Stomach (tissue), 9 donors: ENCODE measurements around the gene CRIP2. TPM values are rescaled to one million over a fixed set of nuclear protein-coding genes. Genes with fewer than 3 reads are reported as not detected.

Experiments
- DNase-seq, 2 donors: peaks; one replicate each; pipeline versions ENCODE4 v3.0.0 to v3.0.0-alpha.2; 2013 to 2019
- H3K27ac ChIP-seq, 5 donors: fragments of 200-600 bp in 4 of 5; sonication (generic) in 4 of 5; one replicate each; pipeline ENCODE4 v1.5.1; 2013 to 2019; ENCODE audit warnings: mild to moderate bottlenecking in 1 of 5, moderate library complexity in 1 of 5
- H3K27me3 ChIP-seq, 3 donors: fragments of 200-600 bp; sonication (generic); one replicate each; pipeline ENCODE4 v1.5.1; 2017 to 2019; ENCODE audit warnings: mixed run types in 1 of 3
- H3K36me3 ChIP-seq, 4 donors: fragments of 200-600 bp; sonication (generic); 1 replicate in 3 of 4; 2 replicates in 1 of 4; pipeline ENCODE4 v1.5.1; 2016 to 2019
- H3K4me1 ChIP-seq, 4 donors: fragments of 200-600 bp; sonication (generic); one replicate each; pipeline ENCODE4 v1.5.1; 2016 to 2019
- H3K4me3 ChIP-seq, 4 donors: fragments of 200-600 bp; sonication (generic) in 3 of 4; one replicate each; pipeline ENCODE4 v1.5.1; 2016 to 2019; ENCODE audit warnings: mild to moderate bottlenecking in 1 of 4
- H3K9me3 ChIP-seq, 4 donors: fragments of 200-600 bp; sonication (generic); one replicate each; pipeline ENCODE4 v1.5.1; 2016 to 2019
- EP300 ChIP-seq: sonication (generic); formaldehyde crosslinking; IDR thresholded peaks from one replicate; pipeline ENCODE4 v1.6.1; 2017; ENCODE audit warnings: antibody characterized with exemption
- POLR2A ChIP-seq, 4 donors: fragments of 450-650 bp; IDR thresholded peaks; one replicate each; pipeline ENCODE4 v1.6.1; 2016; ENCODE audit warnings: antibody characterized with exemption in 4 of 4, control low read depth in 2 of 4, mild to moderate bottlenecking in 1 of 4, moderate library complexity in 1 of 4
- POLR2AphosphoS5 ChIP-seq, 3 donors: sonication (generic); formaldehyde crosslinking; IDR thresholded peaks; one replicate each; pipeline ENCODE4 v1.6.1; 2016; ENCODE audit warnings: antibody characterized with exemption in 3 of 3
- WGBS, 5 donors: extraction: QIAGEN DNeasy Blood & Tissue Kit in 3 of 5; methylation state at CpG; one replicate each; pipeline versions ENCODE4 v1.1.5 to v1.1.7; 2013 to 2018; 5-methylcytosine and 5-hydroxymethylcytosine counted together
- intact Hi-C: fragments of 100-400 bp; cut with DNase I; formaldehyde crosslinking; loops from one replicate; pipeline ENCODE4 v1.15.1; 2023; ENCODE audit warnings: low total_unique reads
- polyA plus RNA-seq, 3 donors: library from polyadenylated mRNA; stranded (reverse); fragments of 200-250 nt; gene quantifications; one replicate each; pipeline ENCODE4 v1.2.3, GENCODE V29; 2013
- total RNA-seq, 5 donors: library from RNA; depleted of rRNA; stranded (reverse); fragments of >200 nt; gene quantifications; one replicate each; pipeline versions ENCODE4 v1.1.0 to v1.2.3, GENCODE V29; 2014 to 2016
- TF ChIP-seq, protein P1 (sequence below), 7 experiments: fragments of 450-650 bp in 4 of 7; fragments of 200-600 bp in 3 of 7; sonication (generic) in 3 of 7; IDR thresholded peaks; one replicate each; pipeline ENCODE4 v1.5.1; 2016 to 2019; ENCODE audit warnings: antibody characterized with exemption in 7 of 7, control low read depth in 2 of 7, mild to moderate bottlenecking in 1 of 7
- donor health status: healthy with polysubstance abuse.
- donor health status: Bipolar disorder and iron deficiency.
- donor health status: healthy.

CRIP2 gene
- total and polyA plus RNA-seq, 8 donors = 36.0 to 135 (median 74.5) TPM

DNA sequence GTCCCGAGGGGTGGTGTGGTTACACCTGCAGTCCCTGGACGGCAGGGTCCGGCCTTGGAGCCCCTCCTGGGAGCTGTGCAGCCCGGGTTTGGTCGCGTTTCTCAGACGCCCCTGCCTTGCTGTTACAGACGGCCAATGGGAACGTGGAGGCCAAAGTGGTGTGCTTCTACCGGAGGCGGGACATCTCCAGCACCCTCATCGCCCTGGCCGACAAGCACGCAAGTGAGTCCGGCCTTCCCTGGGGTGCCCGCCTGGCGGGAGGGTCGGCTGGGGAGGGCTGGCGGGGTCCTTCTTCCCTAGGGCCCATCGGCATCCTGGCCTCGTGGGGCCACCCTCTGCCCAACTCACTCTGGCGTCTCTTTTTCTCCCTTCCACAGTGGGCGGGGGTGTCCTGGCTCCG, 29.3 kb upstream of the CRIP2 start:
- Histone ChIP-seq H3K36me3 (peaks cover 8 to 66% (median 38%) of the 10 kb centered on the region in 4 donors), H3K27ac (no peak overlapping the region), H3K9me3 (no peaks in the 10 kb centered on the region), H3K27me3 (no peaks in the 10 kb centered on the region), H3K4me1 (peaks cover 6 to 14% (median 10%) of the 10 kb centered on the region in 4 donors), H3K4me3 (no peak overlapping the region)
- intact Hi-C loops = no loop called here
- WGBS, 5 donors = 85 to 93% (median 91%) methylated on average over 6 to 24 of the region's 24 CpGs
- DNase-seq = no peak
- TF ChIP-seq, protein P1, sequence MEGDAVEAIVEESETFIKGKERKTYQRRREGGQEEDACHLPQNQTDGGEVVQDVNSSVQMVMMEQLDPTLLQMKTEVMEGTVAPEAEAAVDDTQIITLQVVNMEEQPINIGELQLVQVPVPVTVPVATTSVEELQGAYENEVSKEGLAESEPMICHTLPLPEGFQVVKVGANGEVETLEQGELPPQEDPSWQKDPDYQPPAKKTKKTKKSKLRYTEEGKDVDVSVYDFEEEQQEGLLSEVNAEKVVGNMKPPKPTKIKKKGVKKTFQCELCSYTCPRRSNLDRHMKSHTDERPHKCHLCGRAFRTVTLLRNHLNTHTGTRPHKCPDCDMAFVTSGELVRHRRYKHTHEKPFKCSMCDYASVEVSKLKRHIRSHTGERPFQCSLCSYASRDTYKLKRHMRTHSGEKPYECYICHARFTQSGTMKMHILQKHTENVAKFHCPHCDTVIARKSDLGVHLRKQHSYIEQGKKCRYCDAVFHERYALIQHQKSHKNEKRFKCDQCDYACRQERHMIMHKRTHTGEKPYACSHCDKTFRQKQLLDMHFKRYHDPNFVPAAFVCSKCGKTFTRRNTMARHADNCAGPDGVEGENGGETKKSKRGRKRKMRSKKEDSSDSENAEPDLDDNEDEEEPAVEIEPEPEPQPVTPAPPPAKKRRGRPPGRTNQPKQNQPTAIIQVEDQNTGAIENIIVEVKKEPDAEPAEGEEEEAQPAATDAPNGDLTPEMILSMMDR (IDR thresholded peaks at IDR 0.05) = no peak
- no peak for TF ChIP-seq POLR2AphosphoS5 (IDR thresholded peaks at IDR 0.05)
- TF ChIP-seq POLR2A (IDR thresholded peaks at IDR 0.05) = no peak

DNA sequence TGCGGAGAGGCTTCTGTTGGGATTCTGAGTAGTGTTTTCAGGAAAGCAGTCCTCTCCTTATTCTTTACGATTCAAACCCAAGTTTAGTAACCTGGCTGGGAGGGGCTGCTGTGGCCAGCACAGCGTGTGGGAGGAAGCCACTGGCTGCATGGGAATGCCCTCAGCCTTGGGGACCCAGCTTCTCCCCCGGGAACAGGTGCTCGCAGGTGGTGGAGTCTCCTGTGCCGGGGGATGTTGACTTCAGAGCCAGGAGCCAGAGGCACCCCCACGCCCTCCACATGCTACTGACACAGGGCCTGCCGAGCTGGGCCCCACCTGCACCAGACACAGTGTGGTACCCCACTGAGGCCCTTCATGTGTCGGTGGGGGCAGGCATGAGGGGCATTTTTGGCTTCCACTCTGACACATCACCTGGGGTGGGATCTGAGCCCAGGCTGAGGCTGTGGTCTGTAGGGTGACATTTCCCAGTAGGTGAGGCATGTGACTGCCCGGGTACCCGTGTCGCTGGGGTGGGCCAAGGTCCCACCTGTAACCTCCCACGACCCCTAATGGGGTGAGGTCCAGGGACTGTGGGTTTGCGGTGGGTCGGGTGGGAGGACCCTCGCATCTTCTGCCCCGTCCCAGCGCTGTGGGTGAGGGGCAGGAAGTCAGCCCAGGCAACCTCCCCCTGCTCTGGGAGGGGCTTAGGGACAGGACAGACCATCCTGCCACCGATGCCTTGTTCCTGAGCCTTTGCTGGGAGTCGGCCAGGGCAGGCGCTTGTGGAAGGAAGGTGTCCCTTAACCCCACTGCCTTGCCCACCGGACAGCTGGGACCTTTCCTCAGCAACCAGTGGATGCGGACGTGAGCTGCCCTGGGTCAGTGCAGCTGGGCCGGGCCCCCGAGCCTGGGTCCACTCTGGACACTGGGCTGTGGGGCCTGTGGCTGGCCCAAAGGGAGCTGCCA, 28.4 kb upstream of the CRIP2 start:
- no peak for DNase-seq
- intact Hi-C loops = no loop called here
- H3K27ac ChIP-seq = no peak overlapping the region
- peaks cover 11 to 66% (median 43%) of the 10 kb centered on the region in 4 donors for H3K36me3 ChIP-seq
- no peaks in the 10 kb centered on the region for H3K27me3 ChIP-seq
- TF ChIP-seq, protein P1 (IDR thresholded peaks at IDR 0.05) = no peak
- no peak for TF ChIP-seq POLR2AphosphoS5 (IDR thresholded peaks at IDR 0.05)
- TF ChIP-seq EP300 = no peak
- no peak for TF ChIP-seq POLR2A (IDR thresholded peaks at IDR 0.05)
- H3K9me3 ChIP-seq = no peaks in the 10 kb centered on the region
- H3K4me1 ChIP-seq = peaks cover 6 to 14% (median 10%) of the 10 kb centered on the region in 4 donors
- 89 to 91% (median 91%) methylated on average over 13 to 26 of the region's 26 CpGs for WGBS, 5 donors
- no peak overlapping the region for H3K4me3 ChIP-seq

DNA sequence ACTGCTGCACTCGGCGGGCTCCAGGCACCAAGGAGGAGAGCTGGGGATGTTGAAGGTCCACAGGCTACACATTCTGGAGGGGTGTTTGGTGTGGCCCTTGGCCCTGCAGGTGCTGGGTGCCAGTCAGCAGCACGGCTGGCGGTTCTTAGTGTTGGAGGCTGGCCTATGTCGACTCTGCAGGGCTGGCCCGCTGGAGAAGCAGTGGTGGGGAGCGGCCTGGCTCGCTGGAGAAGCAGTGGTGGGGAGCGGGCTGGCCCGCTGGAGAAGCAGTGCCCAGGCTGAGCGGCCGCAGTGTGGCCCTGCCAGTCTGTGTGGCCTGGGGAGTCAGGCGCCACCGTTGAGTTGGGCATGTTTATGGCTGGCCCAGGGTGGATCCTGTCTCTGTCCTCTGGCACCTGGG, 27.6 kb upstream of the CRIP2 start:
- DNase-seq = no peak
- H3K4me1 ChIP-seq = peaks cover 6 to 14% (median 10%) of the 10 kb centered on the region in 4 donors
- H3K27ac ChIP-seq = no peak overlapping the region
- peaks cover 15 to 68% (median 47%) of the 10 kb centered on the region in 4 donors for H3K36me3 ChIP-seq
- 77 to 88% (median 79%) methylated on average over 12 to 14 of the region's 14 CpGs for WGBS, 5 donors
- TF ChIP-seq POLR2A (IDR thresholded peaks at IDR 0.05) (no peak), POLR2AphosphoS5 (IDR thresholded peaks at IDR 0.05) (no peak), EP300 (no peak)
- TF ChIP-seq, protein P1 (IDR thresholded peaks at IDR 0.05) = no peak
- H3K27me3 ChIP-seq = no peaks in the 10 kb centered on the region
- no peaks in the 10 kb centered on the region for H3K9me3 ChIP-seq
- intact Hi-C loops = no loop called here
- H3K4me3 ChIP-seq = no peak overlapping the region

DNA sequence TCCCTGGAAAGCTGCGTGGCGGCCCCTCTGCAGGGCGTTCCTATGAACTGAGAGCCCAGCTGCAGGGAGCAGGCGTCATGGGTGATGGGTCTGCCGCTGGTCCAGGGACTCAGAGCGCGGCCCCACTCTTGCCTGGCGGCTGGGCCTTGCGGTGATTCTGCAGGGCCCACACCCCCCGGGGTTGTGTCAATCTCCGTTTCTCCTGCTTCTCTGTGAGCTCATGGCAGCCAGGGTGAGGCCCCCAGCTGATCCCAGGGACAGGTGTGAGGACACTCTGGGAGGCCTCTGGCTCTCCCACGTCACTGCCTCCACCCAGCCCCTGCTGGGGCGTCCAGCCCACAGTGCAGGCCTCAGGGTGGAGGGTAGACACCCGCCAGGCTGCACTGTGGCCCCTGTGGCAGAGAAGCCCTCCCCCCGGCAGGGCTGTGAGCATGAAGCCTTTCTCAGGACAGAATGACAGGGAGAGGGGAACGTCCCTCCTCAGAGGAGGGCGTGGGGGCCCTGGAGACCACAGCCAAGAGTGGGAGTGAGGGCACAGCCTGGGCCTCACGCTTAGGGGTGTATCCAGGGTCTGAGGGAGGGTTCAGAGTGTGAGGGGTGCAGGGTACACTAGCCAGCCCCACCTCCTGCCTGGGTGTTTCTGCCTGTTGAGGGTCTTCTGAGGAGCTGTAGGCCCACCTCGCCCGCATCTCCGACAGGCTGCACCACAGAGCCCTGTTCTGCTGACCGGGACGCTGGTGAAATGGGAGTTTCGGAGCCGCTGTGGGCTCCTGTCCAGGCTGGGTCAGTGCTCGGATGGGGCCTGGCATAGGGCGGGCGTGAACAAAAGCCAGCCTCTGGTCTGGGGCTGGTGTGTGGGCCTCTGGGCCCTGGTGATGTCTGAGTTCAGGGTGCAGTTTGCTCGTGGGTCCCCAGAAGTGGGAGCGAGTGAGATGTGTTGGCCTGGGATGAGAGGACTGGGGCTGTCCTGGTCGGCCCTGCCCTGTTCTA, 26.7 kb upstream of the CRIP2 start:
- no peaks in the 10 kb centered on the region for H3K9me3 ChIP-seq
- H3K4me3 ChIP-seq = no peak overlapping the region
- TF ChIP-seq POLR2AphosphoS5 (IDR thresholded peaks at IDR 0.05) = no peak
- TF ChIP-seq POLR2A (IDR thresholded peaks at IDR 0.05) = no peak
- TF ChIP-seq EP300 = no peak
- TF ChIP-seq, protein P1 (IDR thresholded peaks at IDR 0.05) = no peak
- H3K27ac ChIP-seq = peak overlapping the region in 2 of 5 donors; percentile 37 to 61
- H3K36me3 ChIP-seq = peaks cover 15 to 68% (median 48%) of the 10 kb centered on the region in 4 donors
- peaks cover 6 to 14% (median 10%) of the 10 kb centered on the region in 4 donors for H3K4me1 ChIP-seq
- no peaks in the 10 kb centered on the region for H3K27me3 ChIP-seq
- intact Hi-C loops = no loop called here
- 80 to 92% (median 90%) methylated on average over 14 to 31 of the region's 31 CpGs for WGBS, 5 donors
- no peak for DNase-seq
